H9 (cell line): ENCODE results near the gene ARL6IP6. TPM values are rescaled to one million over a fixed set of nuclear protein-coding genes. Genes with fewer than 3 reads are reported as not detected.

Experiments
- DNase-seq: peaks from one replicate; pipeline ENCODE4 v3.0.0-alpha.2; 2017
- H2AFZ ChIP-seq: one replicate; pipeline ENCODE4 v1.6.1; 2013; ENCODE audit warnings: mild to moderate bottlenecking, low read length, control low read depth, moderate library complexity
- H2AK5ac ChIP-seq: 2 replicates; pipeline ENCODE4 v1.6.1; 2013; ENCODE audit warnings: low read length, control low read depth, mixed read lengths; ENCODE audit not compliant: insufficient read length
- H2BK120ac ChIP-seq: one replicate; pipeline ENCODE4 v1.6.1; 2013; ENCODE audit warnings: low read depth, mild to moderate bottlenecking, low read length, control low read depth, inconsistent platforms; ENCODE audit not compliant: poor library complexity, severe bottlenecking
- H2BK12ac ChIP-seq: 2 replicates; pipeline ENCODE4 v1.6.1; 2013; ENCODE audit warnings: low read length, control low read depth, mixed read lengths, low read depth; ENCODE audit not compliant: insufficient read length
- H2BK15ac ChIP-seq: 2 replicates; pipeline ENCODE4 v1.6.1; 2013; ENCODE audit warnings: low read depth, low read length, control low read depth
- H2BK20ac ChIP-seq: one replicate; pipeline ENCODE4 v1.6.1; 2013; ENCODE audit warnings: low read depth, mild to moderate bottlenecking, low read length, control low read depth, inconsistent platforms; ENCODE audit not compliant: poor library complexity, severe bottlenecking
- H2BK5ac ChIP-seq: 2 replicates; pipeline ENCODE4 v1.6.1; 2013; ENCODE audit warnings: low read length, control low read depth, mixed read lengths; ENCODE audit not compliant: insufficient read length
- H3K14ac ChIP-seq: 2 replicates; pipeline ENCODE4 v1.6.1; 2013; ENCODE audit warnings: low read length, control low read depth; ENCODE audit not compliant: insufficient read depth
- H3K18ac ChIP-seq: 2 replicates; pipeline ENCODE4 v1.6.1; 2013; ENCODE audit warnings: low read depth, mild to moderate bottlenecking, mixed read lengths, low read length, control low read depth; ENCODE audit not compliant: insufficient read length
- H3K23ac ChIP-seq: 2 replicates; pipeline ENCODE4 v1.6.1; 2013; ENCODE audit warnings: low read length, control low read depth, mixed read lengths, low read depth; ENCODE audit not compliant: insufficient read length
- H3K23me2 ChIP-seq: 2 replicates; pipeline ENCODE4 v1.6.1; 2013; ENCODE audit warnings: low read depth, mild to moderate bottlenecking, mixed read lengths, low read length, control low read depth; ENCODE audit not compliant: insufficient read length, poor library complexity, severe bottlenecking
- H3K27ac ChIP-seq: 2 replicates; pipeline ENCODE4 v1.5.1; 2013; ENCODE audit warnings: low read length, control low read depth, mixed read lengths, low read depth; ENCODE audit not compliant: insufficient read length
- H3K27me3 ChIP-seq: 2 replicates; pipeline ENCODE4 v1.6.1; 2013; ENCODE audit warnings: low read length, control low read depth, inconsistent platforms; ENCODE audit not compliant: insufficient read depth
- H3K4ac ChIP-seq: 2 replicates; pipeline ENCODE4 v1.6.1; 2013; ENCODE audit warnings: low read depth, mild to moderate bottlenecking, control low read depth, inconsistent platforms, low read length, moderate library complexity
- H3K4me1 ChIP-seq: 2 replicates; pipeline ENCODE4 v1.6.1; 2013; ENCODE audit warnings: low read length, control low read depth, inconsistent platforms; ENCODE audit not compliant: insufficient read depth
- H3K4me2 ChIP-seq: 2 replicates; pipeline ENCODE4 v1.6.1; 2013; ENCODE audit warnings: low read length, control low read depth, mixed read lengths; ENCODE audit not compliant: insufficient read length, insufficient read depth
- H3K56ac ChIP-seq: 2 replicates; pipeline ENCODE4 v1.6.1; 2013; ENCODE audit warnings: low read depth, mild to moderate bottlenecking, mixed read lengths, low read length, control low read depth; ENCODE audit not compliant: insufficient read length
- H3K79me1 ChIP-seq: 2 replicates; pipeline ENCODE4 v1.6.1; 2013; ENCODE audit warnings: low read depth, mild to moderate bottlenecking, moderate library complexity, low read length, control low read depth, inconsistent platforms; ENCODE audit not compliant: insufficient read depth, poor library complexity, severe bottlenecking
- H3K79me2 ChIP-seq: 2 replicates; pipeline ENCODE4 v1.6.1; 2013; ENCODE audit warnings: low read length, control low read depth, inconsistent platforms; ENCODE audit not compliant: insufficient read depth
- H3K9ac ChIP-seq: 2 replicates; pipeline ENCODE4 v1.6.1; 2013; ENCODE audit warnings: low read length, control low read depth, mixed read lengths; ENCODE audit not compliant: insufficient read length; ENCODE audit errors: extremely low read depth
- H3K9me3 ChIP-seq: one replicate; pipeline ENCODE4 v1.6.1; 2013; ENCODE audit warnings: low read depth, low read length, inconsistent platforms; ENCODE audit not compliant: control insufficient read depth
- H3T11ph ChIP-seq: one replicate; pipeline ENCODE4 v1.6.1; 2013; ENCODE audit warnings: mild to moderate bottlenecking, low read length, control low read depth, inconsistent platforms
- H4K20me1 ChIP-seq: one replicate; pipeline ENCODE4 v1.6.1; 2013; ENCODE audit not compliant: control insufficient read depth, insufficient read length, insufficient read depth
- H4K5ac ChIP-seq: 2 replicates; pipeline ENCODE4 v1.6.1; 2013; ENCODE audit warnings: low read depth, mild to moderate bottlenecking, mixed read lengths, low read length, control low read depth; ENCODE audit not compliant: insufficient read length
- H4K8ac ChIP-seq: replicated peaks from 2 replicates; pipeline ENCODE4 v1.6.1; 2013; ENCODE audit warnings: low read length, control low read depth, mixed read lengths, low read depth; ENCODE audit not compliant: insufficient read length
- H4K91ac ChIP-seq: 2 replicates; pipeline ENCODE4 v1.6.1; 2013; ENCODE audit warnings: low read depth, mild to moderate bottlenecking, moderate library complexity, mixed read lengths, low read length, control low read depth; ENCODE audit not compliant: insufficient read length
- H3K27ac Mint-ChIP-seq, 3 experiments: 2 replicates in 2 of 3; 3 replicates in 1 of 3; pipeline ENCODE4 v1.8.0; 2020 to 2021; ENCODE audit warnings: mixed read lengths in 3 of 3, mild to moderate bottlenecking in 1 of 3, moderate library complexity in 1 of 3
- H3K27me3 Mint-ChIP-seq: 2 replicates; pipeline ENCODE4 v1.8.0; 2021; ENCODE audit warnings: low read depth, mild to moderate bottlenecking, moderate library complexity, mixed read lengths
- H3K36me3 Mint-ChIP-seq, 3 experiments: 2 replicates in 2 of 3; 3 replicates in 1 of 3; pipeline ENCODE4 v1.8.0; 2020 to 2021; ENCODE audit warnings: low read depth in 3 of 3, mixed read lengths in 3 of 3; ENCODE audit not compliant: insufficient read depth in 1 of 3
- H3K4me1 Mint-ChIP-seq, 2 experiments: 2 replicates each; pipeline ENCODE4 v1.8.0; 2020; ENCODE audit warnings: mixed read lengths in 2 of 2
- H3K4me3 Mint-ChIP-seq, 2 experiments: 2 replicates in 1 of 2; 3 replicates in 1 of 2; pipeline ENCODE4 v1.8.0; 2020 to 2021; ENCODE audit warnings: mild to moderate bottlenecking in 2 of 2, mixed read lengths in 2 of 2, moderate library complexity in 1 of 2
- H3K9me3 Mint-ChIP-seq, 2 experiments: 2 replicates in 1 of 2; 3 replicates in 1 of 2; pipeline ENCODE4 v1.8.0; 2020; ENCODE audit warnings: mild to moderate bottlenecking in 2 of 2, mixed read lengths in 2 of 2, moderate library complexity in 1 of 2
- CTCF ChIP-seq: fragments of 200-600 bp; sonication (generic); conservative IDR thresholded peaks from 3 replicates; pipeline ENCODE4 v1.8.0; 2021; ENCODE audit warnings: antibody characterized with exemption, mild to moderate bottlenecking
- WGBS: extraction: QIAGEN DNeasy Blood & Tissue Kit; methylation state at CpG from one replicate; pipeline ENCODE4 v1.1.7; 2013; ENCODE audit warnings: missing lambda C conversion rate, low lambda C conversion rate, mixed read lengths; ENCODE audit not compliant: insufficient read length; ENCODE audit errors: extremely low coverage; 5-methylcytosine and 5-hydroxymethylcytosine counted together
- total RNA-seq: library from RNA; stranded (reverse); gene quantifications from 2 replicates; pipeline ENCODE4 v1.2.1, GENCODE V29; 2021

Gene ARL6IP6
- total RNA-seq, 1 experiment from 2014 or later, result 27.3 TPM

- DNase-seq, result no peak
- Histone ChIP-seq H3K4me1 (no peaks in the 10 kb centered on the region), H4K8ac (no peak overlapping the region), H2BK15ac (no peak overlapping the region), H3K79me1 (no peaks in the 10 kb centered on the region), H3K56ac (no peak overlapping the region), H2AFZ (no peak overlapping the region), H4K91ac (no peak overlapping the region), H3K79me2 (no peaks in the 10 kb centered on the region), H3K27ac (no peak overlapping the region), H3K9me3 (no peaks in the 10 kb centered on the region), H2BK12ac (no peak overlapping the region), H3K4me2 (no peak overlapping the region), H2BK20ac (no peak overlapping the region), H4K5ac (no peak overlapping the region), H2BK120ac (no peak overlapping the region), H3K23me2 (no peaks in the 10 kb centered on the region), H3K23ac (no peak overlapping the region), H3K27me3 (no peaks in the 10 kb centered on the region), H4K20me1 (no peaks in the 10 kb centered on the region), H3K18ac (no peak overlapping the region), H3T11ph (no peak overlapping the region), H2BK5ac (no peak overlapping the region), H2AK5ac (no peak overlapping the region), H3K9ac (no peak overlapping the region), H3K14ac (no peak overlapping the region), H3K4ac (no peak overlapping the region)
- H3K27ac Mint-ChIP-seq, result no peak overlapping the region
- WGBS, result no CpG with 5 or more reads among the region's 1 CpG
- TF ChIP-seq CTCF, result no peak
- H3K4me1 Mint-ChIP-seq, result no peaks in the 10 kb centered on the region
- 0 out of 2 replicates have a peak, but pooled peaks cover 2% of the 10 kb centered on the region for H3K27me3 Mint-ChIP-seq
- no peak overlapping the region for H3K4me3 Mint-ChIP-seq
- peaks cover 0 to 2% (median 0%) of the 10 kb centered on the region in 3 experiments; a peak in 1 of 7 replicates for H3K36me3 Mint-ChIP-seq
- no peaks in the 10 kb centered on the region for H3K9me3 Mint-ChIP-seq
Observed at GRCh38 chr2:152766928-152767327, 48.5 kb downstream of the ARL6IP6 start.
